ENCODE results near the gene EPSTI1. TPM values are rescaled to one million over a fixed set of nuclear protein-coding genes. Genes with fewer than 3 reads are reported as not detected.

EPSTI1 gene
- total RNA-seq, 4 donors from 2014 or later = 3.8 to 12.8 (median 6.0) TPM

DNA sequence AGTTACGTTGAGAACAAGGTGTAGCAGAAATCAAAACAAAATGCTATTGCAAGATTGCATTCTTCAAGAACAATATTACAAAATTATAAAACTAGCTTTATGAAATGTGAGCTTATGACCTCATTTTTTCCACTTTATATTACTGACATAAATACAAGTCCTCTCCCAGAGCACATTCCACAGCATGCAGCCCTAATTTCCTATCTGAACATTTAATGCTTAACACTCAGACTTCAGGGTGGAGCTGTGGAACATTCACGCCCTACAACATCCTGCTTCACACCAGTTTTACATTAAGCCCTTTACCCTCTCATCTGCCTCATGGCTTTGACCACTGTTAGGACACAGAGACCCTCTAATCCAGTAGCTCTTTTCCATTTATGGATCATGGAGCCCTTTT lies 65.5 kb downstream of the EPSTI1 start:
- H3K27ac ChIP-seq = no peak overlapping the region
- no peaks in the 10 kb centered on the region for H3K4me1 ChIP-seq
- no peak for DNase-seq
- intact Hi-C loops (cut with DNase I) = no loop called here
- no peaks in the 10 kb centered on the region for H3K9me3 ChIP-seq
- no peaks in the 10 kb centered on the region for H3K27me3 ChIP-seq
- no peak for TF ChIP-seq POLR2A (IDR thresholded peaks at IDR 0.05)
- TF ChIP-seq, protein P1, sequence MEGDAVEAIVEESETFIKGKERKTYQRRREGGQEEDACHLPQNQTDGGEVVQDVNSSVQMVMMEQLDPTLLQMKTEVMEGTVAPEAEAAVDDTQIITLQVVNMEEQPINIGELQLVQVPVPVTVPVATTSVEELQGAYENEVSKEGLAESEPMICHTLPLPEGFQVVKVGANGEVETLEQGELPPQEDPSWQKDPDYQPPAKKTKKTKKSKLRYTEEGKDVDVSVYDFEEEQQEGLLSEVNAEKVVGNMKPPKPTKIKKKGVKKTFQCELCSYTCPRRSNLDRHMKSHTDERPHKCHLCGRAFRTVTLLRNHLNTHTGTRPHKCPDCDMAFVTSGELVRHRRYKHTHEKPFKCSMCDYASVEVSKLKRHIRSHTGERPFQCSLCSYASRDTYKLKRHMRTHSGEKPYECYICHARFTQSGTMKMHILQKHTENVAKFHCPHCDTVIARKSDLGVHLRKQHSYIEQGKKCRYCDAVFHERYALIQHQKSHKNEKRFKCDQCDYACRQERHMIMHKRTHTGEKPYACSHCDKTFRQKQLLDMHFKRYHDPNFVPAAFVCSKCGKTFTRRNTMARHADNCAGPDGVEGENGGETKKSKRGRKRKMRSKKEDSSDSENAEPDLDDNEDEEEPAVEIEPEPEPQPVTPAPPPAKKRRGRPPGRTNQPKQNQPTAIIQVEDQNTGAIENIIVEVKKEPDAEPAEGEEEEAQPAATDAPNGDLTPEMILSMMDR (IDR thresholded peaks at IDR 0.05) = no peak
- no peak overlapping the region for H3K4me3 ChIP-seq (replicated peaks in 1 of 3)
- 81 to 91% methylated on average over 2 of the region's 2 CpGs for WGBS, 2 donors
- H3K36me3 ChIP-seq = no peaks in the 10 kb centered on the region

DNA sequence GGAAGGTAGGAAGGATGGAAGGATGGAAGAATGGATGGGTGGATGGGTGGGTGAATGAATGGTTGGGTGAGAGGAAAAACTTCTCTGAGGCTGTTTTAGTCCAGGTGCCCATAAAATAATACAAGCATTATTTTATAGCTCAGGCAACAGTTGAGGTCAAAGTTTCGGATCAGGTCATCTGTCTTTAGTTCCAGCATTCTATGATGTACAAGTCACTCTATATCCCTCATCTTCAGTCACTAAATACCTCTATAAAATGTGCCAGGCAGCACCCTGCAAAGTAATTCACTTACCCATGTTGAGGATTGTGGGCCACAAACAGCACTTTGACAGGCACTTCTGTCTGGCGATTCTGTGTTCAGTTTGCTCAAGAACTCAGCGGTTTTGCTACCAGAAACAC lies 66.0 kb downstream of the EPSTI1 start:
- TF ChIP-seq POLR2A (IDR thresholded peaks at IDR 0.05) = no peak
- TF ChIP-seq, protein P1 (IDR thresholded peaks at IDR 0.05) = no peak
- H3K27me3 ChIP-seq = no peaks in the 10 kb centered on the region
- intact Hi-C loops (cut with DNase I) = no loop called here
- no peaks in the 10 kb centered on the region for H3K36me3 ChIP-seq
- 95% methylated on average over 3 of the region's 3 CpGs for WGBS, 2 donors
- no peaks in the 10 kb centered on the region for H3K4me1 ChIP-seq
- no peak overlapping the region for H3K4me3 ChIP-seq (replicated peaks in 1 of 3)
- H3K9me3 ChIP-seq = no peaks in the 10 kb centered on the region
- no peak for DNase-seq
- H3K27ac ChIP-seq = no peak overlapping the region

DNA sequence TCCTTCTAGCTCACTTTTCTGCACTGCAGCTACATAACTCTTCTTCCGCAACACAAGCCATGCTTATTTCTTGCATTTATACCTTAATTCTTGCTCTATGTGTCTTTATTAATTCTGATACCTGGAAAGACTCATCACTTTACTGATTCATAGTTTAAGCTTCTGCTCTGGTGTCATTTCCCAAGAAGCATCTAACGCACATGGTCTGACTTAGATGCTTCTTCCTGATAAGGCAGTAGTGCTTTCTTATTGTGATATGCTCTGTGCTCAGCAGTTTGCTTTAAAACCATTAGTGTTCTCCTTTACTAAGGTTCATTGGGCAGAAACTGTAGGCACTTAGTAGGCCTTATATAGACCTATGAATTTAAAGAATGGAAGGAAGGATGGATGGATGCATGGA lies 66.4 kb downstream of the EPSTI1 start:
- WGBS, 2 donors = 93 to 95% methylated on average over 2 of the region's 2 CpGs
- intact Hi-C loops (cut with DNase I) = no loop called here
- no peak for TF ChIP-seq POLR2A (IDR thresholded peaks at IDR 0.05)
- TF ChIP-seq, protein P1 (IDR thresholded peaks at IDR 0.05) = no peak

DNA sequence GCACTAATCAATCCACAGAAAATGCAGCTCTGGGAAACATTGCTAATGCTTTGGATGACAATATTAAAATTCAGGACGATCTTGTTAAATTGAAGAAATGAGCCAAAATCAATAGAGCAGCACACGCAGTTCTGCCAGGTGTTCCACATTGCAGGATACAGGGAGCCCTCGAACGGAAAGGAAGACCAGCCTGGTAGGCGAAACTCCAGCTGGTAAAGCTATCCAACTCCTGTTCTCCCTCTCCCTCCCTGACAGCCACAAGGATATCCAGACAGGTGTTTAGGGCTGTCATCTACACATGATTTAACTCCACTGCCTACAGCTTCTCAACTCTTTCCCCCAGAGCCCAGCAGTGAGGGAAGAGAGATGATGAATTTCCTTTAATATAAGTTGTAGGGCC lies 67.7 kb downstream of the EPSTI1 start:
- intact Hi-C loops (cut with DNase I) = no loop called here
- H3K9me3 ChIP-seq = no peaks in the 10 kb centered on the region
- H3K27ac ChIP-seq = no peak overlapping the region
- H3K4me3 ChIP-seq (replicated peaks in 1 of 3) = no peak overlapping the region
- DNase-seq = no peak
- TF ChIP-seq, protein P1 (IDR thresholded peaks at IDR 0.05) = no peak
- no peak for TF ChIP-seq POLR2A (IDR thresholded peaks at IDR 0.05)
- WGBS, 2 donors = 82 to 95% methylated on average over 5 of the region's 5 CpGs
- H3K4me1 ChIP-seq = no peaks in the 10 kb centered on the region
- no peaks in the 10 kb centered on the region for H3K27me3 ChIP-seq
- no peaks in the 10 kb centered on the region for H3K36me3 ChIP-seq

More for the DNA sequence above, 66.4 kb downstream of the EPSTI1 start:
- no peaks in the 10 kb centered on the region for H3K9me3 ChIP-seq
- no peak overlapping the region for H3K4me3 ChIP-seq (replicated peaks in 1 of 3)
- DNase-seq = no peak
- H3K4me1 ChIP-seq = no peaks in the 10 kb centered on the region
- no peaks in the 10 kb centered on the region for H3K36me3 ChIP-seq
- no peaks in the 10 kb centered on the region for H3K27me3 ChIP-seq
- H3K27ac ChIP-seq = no peak overlapping the region

DNA sequence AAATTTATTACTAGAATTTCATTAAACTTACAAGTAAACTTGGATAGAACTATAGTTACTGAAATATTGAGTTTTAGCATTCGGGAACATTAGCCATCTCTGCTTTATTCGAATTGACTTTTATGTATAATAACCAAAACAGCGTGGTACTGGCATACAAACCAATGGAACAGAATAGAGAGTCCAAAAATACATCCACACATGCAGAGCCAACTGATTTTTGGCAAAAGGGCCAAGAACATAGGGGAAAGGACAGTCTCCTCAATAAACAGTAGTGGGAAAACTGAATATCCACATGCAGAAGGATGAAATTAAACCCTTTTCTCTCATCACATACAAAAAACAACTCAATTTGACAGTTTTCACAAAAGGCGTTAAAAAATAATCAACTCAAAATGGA lies 84.3 kb downstream of the EPSTI1 start:
- WGBS, 2 donors = 90 to 96% methylated on average over 4 of the region's 4 CpGs
- no peak overlapping the region for H3K27ac ChIP-seq
- TF ChIP-seq, protein P1 (IDR thresholded peaks at IDR 0.05) = no peak
- no peak for TF ChIP-seq POLR2A (IDR thresholded peaks at IDR 0.05)
- H3K9me3 ChIP-seq = no peaks in the 10 kb centered on the region
- no peaks in the 10 kb centered on the region for H3K36me3 ChIP-seq
- intact Hi-C loops (cut with DNase I) = no loop called here
- DNase-seq = no peak
- H3K4me1 ChIP-seq = peaks cover 12% of the 10 kb centered on the region in 2 donors
- no peak overlapping the region for H3K4me3 ChIP-seq (replicated peaks in 1 of 3)
- H3K27me3 ChIP-seq = no peaks in the 10 kb centered on the region
